ENCODE data around the gene RNF125. TPM values are rescaled to one million over a fixed set of nuclear protein-coding genes. Genes with fewer than 3 reads are reported as not detected.
A peak's percentile ranks its signal among the peaks of the same experiment; 100 is the strongest.

RNF125 gene
- total RNA-seq, 1 donor from 2014 or later: 1.3 TPM

DNA sequence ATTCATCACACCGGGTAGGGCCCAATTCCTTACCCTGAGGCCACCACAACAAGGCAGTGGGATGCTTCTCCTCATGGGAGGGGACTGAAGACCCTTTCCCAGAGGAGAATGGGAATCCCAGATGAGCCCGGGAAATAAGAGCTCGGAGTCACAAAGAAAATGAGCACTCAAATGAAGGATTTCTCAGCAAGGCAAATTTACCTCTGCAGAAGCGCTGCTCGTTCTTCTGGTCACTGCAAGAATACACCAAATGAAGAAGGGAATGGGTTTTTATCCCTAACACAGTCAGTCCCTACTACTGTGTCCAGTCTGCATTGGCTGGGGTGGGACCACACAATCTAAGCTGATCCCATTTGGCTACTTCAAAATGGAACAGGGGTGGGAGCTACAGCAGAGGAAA, 40.0 kb upstream of the RNF125 start:
- Histone ChIP-seq H3K27me3 (ENCODE audit: control insufficient read depth, insufficient read depth, low read length) (no peaks in the 10 kb centered on the region), H3K36me3 (ENCODE audit: control insufficient read depth, insufficient read depth, low read length) (no peaks in the 10 kb centered on the region), H3K4me3 (ENCODE audit: low read depth, low read length) (no peak overlapping the region)
- DNase-seq (ENCODE audit: low read depth): no peak
- TF ChIP-seq, protein P1, sequence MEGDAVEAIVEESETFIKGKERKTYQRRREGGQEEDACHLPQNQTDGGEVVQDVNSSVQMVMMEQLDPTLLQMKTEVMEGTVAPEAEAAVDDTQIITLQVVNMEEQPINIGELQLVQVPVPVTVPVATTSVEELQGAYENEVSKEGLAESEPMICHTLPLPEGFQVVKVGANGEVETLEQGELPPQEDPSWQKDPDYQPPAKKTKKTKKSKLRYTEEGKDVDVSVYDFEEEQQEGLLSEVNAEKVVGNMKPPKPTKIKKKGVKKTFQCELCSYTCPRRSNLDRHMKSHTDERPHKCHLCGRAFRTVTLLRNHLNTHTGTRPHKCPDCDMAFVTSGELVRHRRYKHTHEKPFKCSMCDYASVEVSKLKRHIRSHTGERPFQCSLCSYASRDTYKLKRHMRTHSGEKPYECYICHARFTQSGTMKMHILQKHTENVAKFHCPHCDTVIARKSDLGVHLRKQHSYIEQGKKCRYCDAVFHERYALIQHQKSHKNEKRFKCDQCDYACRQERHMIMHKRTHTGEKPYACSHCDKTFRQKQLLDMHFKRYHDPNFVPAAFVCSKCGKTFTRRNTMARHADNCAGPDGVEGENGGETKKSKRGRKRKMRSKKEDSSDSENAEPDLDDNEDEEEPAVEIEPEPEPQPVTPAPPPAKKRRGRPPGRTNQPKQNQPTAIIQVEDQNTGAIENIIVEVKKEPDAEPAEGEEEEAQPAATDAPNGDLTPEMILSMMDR (IDR thresholded peaks at IDR 0.05; ENCODE audit: insufficient read depth, low read length, severe bottlenecking): no peak
- peak; percentile 36 for FAIRE-seq

DNA sequence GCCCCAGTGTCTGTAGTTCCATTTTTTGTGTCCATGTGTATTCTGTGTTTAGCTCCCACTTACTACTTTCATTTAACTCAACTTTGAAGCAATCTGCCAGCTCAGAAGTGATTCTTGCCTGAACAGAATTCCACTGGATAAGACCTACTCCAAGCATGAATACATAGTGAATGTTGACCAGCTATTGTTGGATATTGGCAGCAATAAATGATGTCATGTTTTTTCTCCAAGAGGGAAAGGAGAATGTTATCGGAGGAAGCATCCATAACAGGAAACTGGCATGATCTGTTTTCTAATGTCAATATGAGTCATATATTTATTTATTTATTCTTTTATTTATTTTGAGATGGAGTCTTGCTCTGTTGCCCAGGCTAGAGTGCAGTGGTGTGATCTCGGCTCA, 38.9 kb upstream of the RNF125 start:
- TF ChIP-seq, protein P1 (IDR thresholded peaks at IDR 0.05; ENCODE audit: insufficient read depth, low read length, severe bottlenecking): no peak
- no peak overlapping the region for H3K4me3 ChIP-seq (ENCODE audit: low read depth, low read length)
- FAIRE-seq: no peak
- no peaks in the 10 kb centered on the region for H3K27me3 ChIP-seq (ENCODE audit: control insufficient read depth, insufficient read depth, low read length)
- H3K36me3 ChIP-seq (ENCODE audit: control insufficient read depth, insufficient read depth, low read length): no peaks in the 10 kb centered on the region
- DNase-seq (ENCODE audit: low read depth): no peak

DNA sequence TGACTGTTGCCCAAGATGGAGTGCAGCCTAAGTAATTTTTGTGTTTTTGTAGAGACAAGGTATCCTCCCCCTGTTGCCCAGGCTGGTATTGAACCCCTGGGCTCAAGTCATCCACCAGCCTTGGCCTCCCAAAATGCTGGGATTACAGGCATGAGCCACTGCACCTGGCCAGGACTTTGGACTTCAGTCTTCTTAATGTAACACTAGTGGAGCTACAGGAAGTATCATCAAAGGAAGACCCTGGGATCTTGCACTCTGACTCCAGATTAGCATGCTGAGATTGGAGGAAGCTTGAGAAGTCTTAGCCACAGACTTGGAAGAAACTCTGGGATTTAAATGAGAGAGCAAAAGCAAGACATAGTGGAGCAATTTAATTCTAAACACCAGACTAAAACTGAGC, 37.8 kb upstream of the RNF125 start:
- no peak for DNase-seq (ENCODE audit: low read depth)
- no peak for FAIRE-seq
- TF ChIP-seq, protein P1 (IDR thresholded peaks at IDR 0.05; ENCODE audit: insufficient read depth, low read length, severe bottlenecking): no peak
- Histone ChIP-seq H3K27me3 (ENCODE audit: control insufficient read depth, insufficient read depth, low read length) (no peaks in the 10 kb centered on the region), H3K4me3 (ENCODE audit: low read depth, low read length) (no peak overlapping the region), H3K36me3 (ENCODE audit: control insufficient read depth, insufficient read depth, low read length) (no peaks in the 10 kb centered on the region)

DNA sequence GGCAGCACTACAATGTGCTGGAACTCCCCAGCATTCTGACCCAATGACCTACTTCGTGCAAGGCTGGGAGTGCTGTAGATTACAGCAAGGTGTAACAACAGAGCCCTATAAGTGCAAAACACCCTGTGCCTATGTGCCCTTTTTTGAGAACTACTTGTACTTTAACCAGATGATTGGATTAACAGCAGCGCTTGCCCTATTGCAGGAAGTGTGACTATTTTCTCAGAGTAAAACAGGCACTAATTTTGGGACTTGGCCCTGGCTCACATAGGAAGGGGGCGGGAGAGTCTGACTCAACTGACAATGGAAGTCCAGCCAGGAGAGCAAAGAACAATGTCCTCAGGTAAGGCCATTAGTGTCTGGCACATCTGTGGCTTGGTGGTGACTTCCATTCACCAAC, 35.6 kb upstream of the RNF125 start:
- no peaks in the 10 kb centered on the region for H3K36me3 ChIP-seq (ENCODE audit: control insufficient read depth, insufficient read depth, low read length)
- no peak overlapping the region for H3K4me3 ChIP-seq (ENCODE audit: low read depth, low read length)
- FAIRE-seq (peak; percentile 87), DNase-seq (ENCODE audit: low read depth) (no peak)
- TF ChIP-seq, protein P1 (IDR thresholded peaks at IDR 0.05; ENCODE audit: insufficient read depth, low read length, severe bottlenecking): no peak
- H3K27me3 ChIP-seq (ENCODE audit: control insufficient read depth, insufficient read depth, low read length): no peaks in the 10 kb centered on the region

DNA sequence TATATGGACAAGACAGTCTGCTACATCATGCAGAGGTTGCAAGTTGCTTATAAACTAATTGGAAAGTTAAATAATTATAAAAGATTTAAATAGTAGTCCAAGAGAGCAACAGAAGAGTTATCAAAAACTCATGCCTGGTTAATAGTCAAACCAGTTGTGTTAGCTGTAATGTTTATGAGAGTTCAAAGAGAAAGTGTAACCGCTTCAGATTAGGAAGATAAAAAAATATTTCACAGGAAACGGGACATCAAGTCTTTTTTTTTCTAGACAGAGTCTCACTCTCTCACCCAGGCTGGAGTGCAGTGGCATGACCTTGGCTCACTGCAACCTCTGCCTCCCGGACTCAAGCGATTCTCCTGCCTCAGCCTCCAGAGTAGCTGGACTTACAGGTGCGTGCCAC, 34.6 kb upstream of the RNF125 start:
- TF ChIP-seq, protein P1 (IDR thresholded peaks at IDR 0.05; ENCODE audit: insufficient read depth, low read length, severe bottlenecking): no peak
- DNase-seq (ENCODE audit: low read depth) (no peak), FAIRE-seq (no peak)
- H3K27me3 ChIP-seq (ENCODE audit: control insufficient read depth, insufficient read depth, low read length): no peaks in the 10 kb centered on the region
- H3K36me3 ChIP-seq (ENCODE audit: control insufficient read depth, insufficient read depth, low read length): no peaks in the 10 kb centered on the region
- H3K4me3 ChIP-seq (ENCODE audit: low read depth, low read length): no peak overlapping the region

DNA sequence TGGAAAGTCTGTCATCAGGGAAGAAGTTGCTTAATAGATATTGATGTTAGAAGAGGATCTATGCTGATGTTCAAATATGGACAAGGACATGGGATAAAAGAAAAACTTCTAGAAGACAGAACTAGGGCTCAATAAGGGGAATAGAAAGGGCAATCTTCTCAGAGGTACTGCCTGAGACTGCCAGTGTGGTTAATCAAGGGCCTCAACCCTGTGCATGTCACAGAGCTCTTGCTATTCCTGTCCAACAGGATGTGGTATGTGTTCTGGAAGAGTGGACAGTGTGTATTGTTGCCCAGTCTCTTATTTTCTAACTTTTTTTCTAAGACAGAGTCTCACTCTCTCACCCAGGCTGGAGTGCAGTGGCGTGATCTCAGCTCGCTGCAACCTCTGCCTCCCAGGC, 27.8 kb upstream of the RNF125 start:
- FAIRE-seq: no peak
- TF ChIP-seq, protein P1 (IDR thresholded peaks at IDR 0.05; ENCODE audit: insufficient read depth, low read length, severe bottlenecking): no peak
- DNase-seq (ENCODE audit: low read depth): no peak
- Histone ChIP-seq H3K36me3 (ENCODE audit: control insufficient read depth, insufficient read depth, low read length) (no peaks in the 10 kb centered on the region), H3K4me3 (ENCODE audit: low read depth, low read length) (no peak overlapping the region), H3K27me3 (ENCODE audit: control insufficient read depth, insufficient read depth, low read length) (no peaks in the 10 kb centered on the region)

All from bronchial epithelial cell (primary cell).